GM21390 (cell line): Measurements from ENCODE around the gene TPM3.
"Not testable (repeated sequence)": the region's sequence is repeated elsewhere in the genome, so short reads cannot be mapped to it uniquely, and the experiment has no call there.

Experiments used
- ATAC-seq: cut with Tn5 transposase; IDR thresholded peaks from one replicate; pipeline ENCODE4 v1.9.1; 2021; ENCODE audit not compliant: unreplicated experiment

Gene TPM3

GRCh38 chr1:154206196-154206595 lies 14.3 kb upstream of the TPM3 start, which contains the start of gene CFAP141:
TSS of gene CFAP141 (minus strand) at chr1:154206333. CDS start at chr1:154206307, 26 bp downstream.
- no peak for ATAC-seq

GRCh38 chr1:154205778-154206177 lies 13.9 kb upstream of the TPM3 start:
- ATAC-seq: not testable (repeated sequence)

GRCh38 chr1:154199563-154199879 lies 7.6 kb upstream of the TPM3 start:
- no peak for ATAC-seq

- no peak for ATAC-seq
Observed at GRCh38 chr1:154198756-154199562, 7.1 kb upstream of the TPM3 start.

GRCh38 chr1:154193821-154194220 lies 1.9 kb upstream of the TPM3 start:
- no peak for ATAC-seq

GRCh38 chr1:154192476-154192875 lies 576 bp upstream of the TPM3 start:
- ATAC-seq: no peak

GRCh38 chr1:154190550-154190949 lies 1.4 kb downstream of the TPM3 start:
- no peak for ATAC-seq

- no peak for ATAC-seq
Observed at GRCh38 chr1:154186852-154187501, 4.9 kb downstream of the TPM3 start.

- no peak for ATAC-seq
Observed at GRCh38 chr1:154186177-154186576, 5.7 kb downstream of the TPM3 start.

- ATAC-seq: peak; percentile 72
Observed at GRCh38 chr1:154183046-154183915, 8.6 kb downstream of the TPM3 start.

GRCh38 chr1:154182344-154183045 lies 9.4 kb downstream of the TPM3 start:
- ATAC-seq: peak; percentile 58

GRCh38 chr1:154181944-154182343 lies 10.0 kb downstream of the TPM3 start:
- ATAC-seq: no peak

- no peak for ATAC-seq
Observed at GRCh38 chr1:154179946-154180687, 11.8 kb downstream of the TPM3 start.

GRCh38 chr1:154178911-154179811 lies 12.7 kb downstream of the TPM3 start:
- ATAC-seq: no peak

GRCh38 chr1:154178013-154178412 lies 13.9 kb downstream of the TPM3 start:
- no peak for ATAC-seq

- no peak for ATAC-seq
Observed at GRCh38 chr1:154176337-154176736, 15.6 kb downstream of the TPM3 start.

- no peak for ATAC-seq
Observed at GRCh38 chr1:154174654-154175053, 17.2 kb downstream of the TPM3 start.

- ATAC-seq: no peak
Observed at GRCh38 chr1:154171880-154172279, 20.0 kb downstream of the TPM3 start.

GRCh38 chr1:154171223-154171583 lies 20.7 kb downstream of the TPM3 start:
- no peak for ATAC-seq
